ENCODE results near the gene ESYT1.
"Not testable (repeated sequence)": the region's sequence is repeated elsewhere in the genome, so short reads cannot be mapped to it uniquely, and the experiment has no call there.

Gene ESYT1

DNA sequence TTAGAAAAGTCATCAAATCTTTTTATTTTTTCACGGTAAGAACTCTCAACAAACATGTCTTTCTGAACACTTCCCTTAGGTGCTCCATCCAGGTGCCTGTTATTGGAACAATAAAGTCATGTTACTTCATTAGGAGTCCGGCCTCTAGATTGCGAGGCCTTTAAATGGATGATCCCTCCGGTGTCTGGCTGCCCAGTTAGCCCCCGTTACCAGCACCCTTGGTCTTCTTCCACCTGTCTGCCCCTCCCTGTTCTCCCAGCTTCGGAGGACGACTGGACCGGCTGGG is 24.3 kb upstream of the ESYT1 start:
- DNase-seq, result peak in 1 of 3 experiments; percentile 60

DNA sequence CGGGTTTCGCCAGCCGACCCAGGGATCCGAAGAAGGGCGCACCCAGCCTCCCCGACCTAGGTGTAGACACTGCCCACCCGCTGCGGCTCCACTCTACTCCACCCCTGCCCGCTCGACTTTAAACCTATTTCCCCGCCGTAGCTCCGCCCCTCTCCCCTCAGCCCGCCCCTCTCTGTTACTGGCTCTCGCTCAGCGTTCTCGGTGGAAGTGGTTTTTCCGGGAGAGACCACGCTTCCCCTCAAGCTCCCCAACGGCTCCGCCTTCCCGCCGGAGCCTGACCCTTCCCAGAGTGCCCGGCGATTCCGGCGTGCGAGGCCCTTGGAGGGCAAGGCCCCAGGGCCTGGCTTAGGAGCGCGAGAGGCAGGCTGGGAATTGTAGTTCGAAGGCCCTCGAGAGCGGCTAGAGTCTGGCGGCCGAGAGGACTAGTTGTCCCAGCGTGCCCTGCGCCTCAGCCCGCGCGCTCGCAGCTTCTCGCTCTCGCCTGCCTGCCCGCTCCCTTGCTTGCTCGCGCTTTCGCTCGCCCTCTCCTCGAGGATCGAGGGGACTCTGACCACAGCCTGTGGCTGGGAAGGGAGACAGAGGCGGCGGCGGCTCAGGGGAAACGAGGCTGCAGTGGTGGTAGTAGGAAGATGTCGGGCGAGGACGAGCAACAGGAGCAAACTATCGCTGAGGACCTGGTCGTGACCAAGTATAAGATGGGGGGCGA is 23.8 kb upstream of the ESYT1 start, which contains the start of gene PA2G4:
PA2G4 (plus strand) TSS at position 451 of the 706 bp plus-strand sequence; CDS start at position 630, 179 bp downstream.
- peak; percentile 99 to 100 (median 100) for DNase-seq

DNA sequence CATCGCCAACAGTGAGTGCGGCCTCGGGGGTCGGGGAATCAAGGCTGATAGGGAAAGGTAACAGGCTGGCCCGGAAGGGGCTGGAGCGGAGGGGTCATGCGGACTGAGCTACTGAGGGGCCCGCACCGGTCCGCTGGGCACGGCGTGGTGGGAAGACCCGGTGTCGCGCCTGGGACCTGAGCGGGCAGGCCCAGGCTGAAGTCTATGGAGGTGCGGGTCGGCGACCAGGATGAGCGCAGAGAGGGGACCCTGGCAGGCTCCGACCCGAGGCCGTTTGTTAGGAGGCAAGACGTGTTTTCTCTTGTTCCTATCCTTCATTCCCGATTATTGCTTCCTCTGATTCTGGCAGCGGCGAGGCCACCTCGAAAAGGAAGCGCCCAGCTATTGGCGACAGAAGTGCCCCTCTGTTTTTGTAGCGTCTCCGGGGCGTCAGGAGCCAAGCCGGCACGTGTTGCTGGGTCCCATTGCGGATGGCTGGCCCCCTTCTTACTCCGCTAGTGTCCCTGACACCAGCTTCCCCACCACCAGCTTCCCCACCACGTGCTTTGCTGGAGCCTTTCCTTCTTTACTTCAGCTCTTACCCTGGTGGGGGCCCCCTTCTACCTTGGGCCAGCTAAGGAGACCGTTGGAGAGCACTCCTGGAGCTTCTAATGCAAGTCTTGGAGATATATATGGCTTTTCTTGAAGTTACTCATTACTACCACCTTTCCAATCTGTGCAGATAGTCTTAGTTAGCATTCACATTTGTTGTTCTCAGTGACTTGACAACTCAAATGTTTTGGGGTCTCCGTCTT is 23.1 kb upstream of the ESYT1 start:
- DNase-seq, result no peak

DNA sequence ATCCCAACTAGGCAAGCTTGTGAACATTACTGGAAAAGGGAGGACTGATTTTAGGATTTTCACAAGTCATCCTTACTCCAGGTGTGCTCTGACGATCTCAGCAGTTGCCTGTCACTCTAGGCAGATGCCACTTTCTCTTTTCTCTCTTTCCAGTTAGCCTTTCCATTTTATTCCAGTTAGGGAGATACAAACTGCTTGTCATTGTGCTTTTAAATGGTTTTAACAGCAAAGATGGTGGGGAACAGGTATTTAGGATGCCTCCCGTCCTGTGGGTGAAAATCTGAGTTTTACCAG is 22.5 kb upstream of the ESYT1 start:
- DNase-seq, result no peak

DNA sequence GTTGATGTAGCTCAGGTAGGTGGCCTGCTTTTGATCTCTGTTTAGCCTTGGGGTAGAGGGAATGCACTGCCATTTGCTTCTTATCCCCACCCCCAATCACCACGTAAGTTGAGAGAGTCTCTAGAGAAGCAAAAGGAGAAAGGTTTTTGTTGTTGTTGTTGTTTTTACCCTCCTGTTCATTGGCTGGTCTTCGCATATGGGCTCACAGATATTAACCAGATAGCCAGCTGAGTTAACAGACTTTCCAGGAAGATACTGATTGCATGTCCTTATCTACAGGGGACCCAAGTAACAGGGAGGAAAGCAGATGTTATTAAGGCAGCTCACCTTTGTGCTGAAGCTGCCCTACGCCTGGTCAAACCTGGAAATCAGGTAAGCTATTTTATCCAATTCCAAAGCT is 20.8 kb upstream of the ESYT1 start:
- DNase-seq, result no peak

DNA sequence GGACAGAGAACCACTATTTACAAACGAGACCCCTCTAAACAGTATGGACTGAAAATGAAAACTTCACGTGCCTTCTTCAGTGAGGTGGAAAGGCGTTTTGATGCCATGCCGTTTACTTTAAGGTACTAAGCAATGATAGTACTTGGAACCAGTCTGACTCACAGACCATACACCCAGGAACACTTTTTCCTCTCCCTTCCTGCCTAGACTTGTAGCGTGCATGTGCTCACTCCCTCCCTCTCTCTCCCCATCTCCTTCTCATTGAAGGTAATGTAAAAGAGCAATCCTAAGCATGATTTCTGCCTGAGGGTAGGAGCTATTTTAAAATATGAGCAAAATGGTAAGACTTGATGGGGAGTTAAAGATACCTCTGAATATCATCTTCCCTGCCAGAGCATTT is 17.5 kb upstream of the ESYT1 start:
- no peak for DNase-seq

DNA sequence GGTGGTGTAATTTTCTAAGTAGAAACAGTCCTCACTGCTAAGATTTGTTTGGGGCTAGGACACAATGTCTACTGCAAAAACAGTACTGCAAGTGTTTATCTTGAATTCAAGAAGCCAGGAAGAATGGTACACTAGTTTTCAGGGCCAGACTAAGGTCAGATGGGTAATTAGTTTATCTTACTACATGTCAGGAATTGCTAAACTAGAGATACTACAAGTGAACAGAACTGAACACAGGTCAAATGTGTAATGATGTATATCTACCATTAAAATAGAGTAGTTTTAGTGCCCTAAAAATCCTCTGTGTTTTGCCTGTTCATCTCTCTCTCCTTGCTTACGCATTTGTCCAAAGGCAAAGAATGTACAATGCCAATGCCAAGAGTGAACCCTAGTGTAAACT is 14.0 kb upstream of the ESYT1 start:
- DNase-seq, result no peak

DNA sequence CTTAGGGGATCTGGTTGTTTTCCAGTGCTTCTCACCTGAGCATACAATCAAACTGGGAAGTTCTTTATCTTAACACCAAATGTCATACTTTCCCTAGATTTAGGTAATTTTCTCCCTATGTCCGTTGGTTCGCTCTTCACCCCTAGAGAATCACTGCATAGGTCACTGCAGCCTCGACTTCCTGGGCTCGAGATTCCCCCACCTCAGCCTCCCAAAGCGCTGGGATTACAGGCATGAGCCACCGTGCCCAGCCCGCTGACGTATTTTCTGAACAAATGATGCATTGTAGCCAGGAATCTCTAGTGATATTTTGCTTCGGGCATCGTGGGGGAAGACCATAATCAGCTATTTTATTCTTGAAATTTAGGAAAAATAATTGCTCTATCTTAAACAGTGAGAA is 12.7 kb upstream of the ESYT1 start:
- DNase-seq, result no peak

DNA sequence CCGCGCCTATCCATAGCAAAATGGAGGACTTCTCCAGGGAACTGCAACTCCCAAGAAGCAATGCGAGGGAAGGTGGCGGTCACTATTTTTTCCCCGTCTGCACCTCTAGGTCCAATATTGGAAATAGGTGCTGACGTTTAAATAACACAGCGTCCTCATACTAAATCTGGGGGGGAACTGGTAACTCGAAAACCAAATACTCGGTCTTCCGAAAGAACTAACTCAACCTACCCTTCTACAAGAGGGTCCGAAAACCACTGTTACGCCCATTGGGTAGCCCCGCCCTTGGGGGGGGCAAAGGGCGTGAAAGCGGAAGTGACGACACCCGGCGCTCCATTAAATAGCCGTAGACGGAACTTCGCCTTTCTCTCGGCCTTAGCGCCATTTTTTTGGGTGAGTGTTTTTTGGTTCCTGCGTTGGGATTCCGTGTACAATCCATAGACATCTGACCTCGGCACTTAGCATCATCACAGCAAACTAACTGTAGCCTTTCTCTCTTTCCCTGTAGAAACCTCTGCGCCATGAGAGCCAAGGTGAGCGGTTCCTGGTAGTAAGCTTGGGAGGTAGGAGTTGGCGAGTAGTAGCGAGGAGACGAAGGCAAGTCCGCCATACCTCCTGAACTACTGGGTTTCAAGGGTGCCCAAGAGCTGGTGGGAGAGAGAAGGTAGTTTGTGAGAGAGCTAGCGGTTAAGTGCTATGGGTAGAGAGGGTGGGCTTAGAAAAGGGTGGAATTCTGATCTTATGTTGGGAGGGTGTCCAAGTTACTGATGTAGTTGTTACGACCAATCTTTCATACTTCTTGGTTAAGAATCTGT is 11.6 kb upstream of the ESYT1 start, which contains the start of gene RPL41:
RPL41 (plus strand) TSS at position 367 of the 815 bp plus-strand sequence.
- peak; percentile 98 to 99 (median 99) for DNase-seq

DNA sequence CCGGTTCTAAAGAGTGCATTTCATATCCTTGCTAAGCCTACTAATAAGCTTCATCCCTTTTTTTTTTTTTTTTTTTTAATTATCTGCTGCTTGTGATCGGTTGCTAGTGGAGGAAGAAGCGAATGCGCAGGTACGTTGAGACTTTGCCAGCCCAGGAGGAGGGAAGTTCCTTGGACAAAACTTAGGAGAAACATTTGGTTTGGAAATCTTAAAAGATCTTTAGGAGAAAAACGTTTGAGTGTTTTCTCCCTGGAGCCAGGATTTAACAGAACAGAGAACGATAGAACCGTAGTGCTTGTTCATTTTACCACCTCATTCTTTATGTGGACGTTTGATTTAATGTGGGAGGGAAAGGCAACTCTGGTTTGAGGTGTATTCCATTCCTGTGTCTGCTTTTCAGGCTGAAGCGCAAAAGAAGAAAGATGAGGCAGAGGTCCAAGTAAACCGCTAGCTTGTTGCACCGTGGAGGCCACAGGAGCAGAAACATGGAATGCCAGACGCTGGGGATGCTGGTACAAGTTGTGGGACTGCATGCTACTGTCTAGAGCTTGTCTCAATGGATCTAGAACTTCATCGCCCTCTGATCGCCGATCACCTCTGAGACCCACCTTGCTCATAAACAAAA is 10.9 kb upstream of the ESYT1 start:
- DNase-seq, result not testable (repeated sequence)

DNA sequence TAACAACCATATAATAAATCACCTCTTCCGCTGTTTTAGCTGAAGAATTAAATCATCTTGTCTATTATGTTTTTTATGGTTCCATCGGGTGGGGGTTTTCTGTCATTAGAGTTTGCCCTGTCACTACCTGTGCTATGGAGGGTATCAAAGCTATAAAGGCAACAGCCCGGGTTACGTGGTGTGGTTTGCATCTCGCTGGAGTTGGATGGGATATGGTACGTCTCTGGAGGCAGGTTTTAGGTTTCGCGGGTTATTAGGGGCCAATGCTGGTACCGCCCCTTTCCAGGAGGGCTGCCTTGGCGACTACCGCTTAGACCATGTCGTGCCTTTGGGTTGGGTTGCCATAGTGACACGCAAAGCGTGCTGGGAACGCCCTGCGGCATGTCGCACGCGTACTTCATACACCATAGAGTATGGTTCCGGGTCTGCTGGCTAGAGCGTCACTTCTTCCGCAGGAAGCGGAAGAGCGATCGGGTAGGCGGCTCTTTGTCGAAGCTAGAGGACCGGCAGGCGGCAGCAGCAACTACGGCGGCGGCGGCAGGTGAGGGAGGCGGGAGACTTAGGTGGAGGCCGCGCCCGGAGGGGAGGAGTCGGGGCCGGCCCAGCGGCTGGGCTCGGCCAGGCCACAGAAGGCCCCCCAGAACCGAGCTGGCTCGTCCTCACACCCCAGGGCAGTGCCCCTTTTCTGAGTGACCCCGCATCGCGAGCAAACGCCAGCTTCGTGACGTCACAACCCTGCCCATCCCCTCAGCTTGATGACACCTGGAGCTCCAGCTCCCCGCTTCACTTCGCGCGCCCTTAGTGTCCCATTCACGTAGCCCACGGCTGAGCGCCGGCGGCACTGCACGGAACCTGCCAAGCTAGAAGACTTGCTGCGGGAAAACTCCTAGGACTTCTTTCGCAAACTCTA is 10.0 kb upstream of the ESYT1 start, which contains the start of gene ZC3H10:
ZC3H10 (plus strand) TSS at position 489 of the 910 bp plus-strand sequence. CDS start 2,297 bp downstream, outside the sequence.
- DNase-seq, result peak; percentile 99 to 100 (median 99)

DNA sequence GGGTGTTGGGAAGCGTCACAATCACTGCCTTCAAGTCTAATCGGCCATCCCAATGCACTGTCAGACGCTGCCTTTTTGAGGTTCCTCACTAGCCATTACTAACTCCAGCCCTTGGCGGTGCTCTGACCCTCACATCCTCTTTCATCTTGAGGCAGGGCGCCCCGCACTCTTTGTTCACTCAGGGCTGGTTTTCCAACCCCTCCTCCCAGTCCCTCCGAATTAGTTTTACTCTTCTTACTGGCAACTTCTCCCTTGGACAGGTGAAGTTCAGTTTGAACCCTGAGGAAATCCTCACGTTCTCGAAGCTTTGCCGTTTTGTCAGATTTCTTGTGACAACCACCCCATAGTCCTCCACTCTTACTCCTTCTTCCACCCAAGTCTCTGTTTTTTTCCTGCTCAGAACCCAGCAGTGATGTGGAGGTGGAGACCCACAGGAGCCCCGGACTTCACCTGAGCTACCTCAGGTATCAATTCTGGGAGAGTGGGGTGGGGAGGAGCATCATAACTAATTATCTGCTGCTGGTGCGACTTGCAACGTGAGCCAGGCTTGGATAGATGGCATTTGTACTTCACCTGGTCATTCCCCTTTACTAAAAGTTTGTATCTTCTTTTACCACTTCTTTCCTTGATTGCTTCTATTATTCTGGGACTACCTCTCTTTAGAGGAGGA is 9.2 kb upstream of the ESYT1 start:
- DNase-seq, result no peak

DNA sequence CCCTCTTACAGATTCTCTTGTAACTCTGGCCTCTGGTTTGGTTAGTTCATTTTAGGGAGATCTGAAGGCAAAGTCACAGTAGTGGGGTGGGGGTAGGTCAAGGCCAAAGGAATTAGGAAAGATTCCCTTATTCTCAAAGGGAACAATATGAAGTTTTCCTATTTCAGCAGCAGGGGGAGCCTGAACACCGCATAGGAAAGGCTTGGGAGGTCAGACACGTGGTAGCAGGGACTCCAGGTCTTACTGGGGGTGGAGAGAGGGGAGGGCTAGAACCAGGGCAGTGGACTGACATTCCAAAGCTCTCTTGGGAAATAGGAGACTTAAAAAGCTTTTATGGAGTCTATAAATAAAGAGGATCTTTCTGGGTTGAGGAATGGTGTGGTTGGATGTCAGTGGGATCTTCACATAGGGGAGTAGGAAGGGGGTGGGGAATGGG is 8.7 kb upstream of the ESYT1 start:
- DNase-seq, result peak; percentile 62 to 88 (median 78)

DNA sequence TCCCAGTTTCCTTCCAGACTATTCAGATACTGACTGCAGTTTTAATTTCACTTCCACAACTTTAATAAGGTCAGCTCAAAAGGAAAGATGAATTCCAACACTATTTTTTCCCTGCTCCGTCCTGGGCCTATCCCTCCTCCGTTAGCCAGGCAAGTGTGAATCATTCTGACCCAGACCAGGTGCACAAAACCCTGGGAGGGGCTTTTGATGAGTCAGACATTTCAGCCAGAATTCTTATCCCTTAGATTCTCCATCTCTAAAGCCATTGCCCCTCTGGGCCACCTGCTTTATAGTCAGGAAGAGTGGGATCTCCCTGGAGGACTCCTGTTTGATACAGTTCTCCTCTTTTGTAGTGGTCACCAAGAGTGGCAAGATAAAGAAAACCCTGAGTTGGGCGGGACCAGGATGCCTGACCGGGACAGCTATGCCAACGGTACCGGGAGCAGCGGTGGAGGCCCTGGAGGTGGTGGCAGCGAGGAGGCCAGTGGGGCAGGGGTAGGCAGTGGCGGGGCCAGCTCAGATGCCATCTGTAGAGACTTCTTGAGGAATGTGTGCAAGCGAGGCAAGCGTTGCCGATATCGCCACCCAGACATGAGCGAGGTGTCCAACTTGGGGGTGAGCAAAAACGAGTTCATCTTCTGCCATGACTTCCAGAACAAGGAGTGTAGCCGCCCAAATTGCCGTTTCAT is 7.8 kb upstream of the ESYT1 start:
- no peak for DNase-seq

DNA sequence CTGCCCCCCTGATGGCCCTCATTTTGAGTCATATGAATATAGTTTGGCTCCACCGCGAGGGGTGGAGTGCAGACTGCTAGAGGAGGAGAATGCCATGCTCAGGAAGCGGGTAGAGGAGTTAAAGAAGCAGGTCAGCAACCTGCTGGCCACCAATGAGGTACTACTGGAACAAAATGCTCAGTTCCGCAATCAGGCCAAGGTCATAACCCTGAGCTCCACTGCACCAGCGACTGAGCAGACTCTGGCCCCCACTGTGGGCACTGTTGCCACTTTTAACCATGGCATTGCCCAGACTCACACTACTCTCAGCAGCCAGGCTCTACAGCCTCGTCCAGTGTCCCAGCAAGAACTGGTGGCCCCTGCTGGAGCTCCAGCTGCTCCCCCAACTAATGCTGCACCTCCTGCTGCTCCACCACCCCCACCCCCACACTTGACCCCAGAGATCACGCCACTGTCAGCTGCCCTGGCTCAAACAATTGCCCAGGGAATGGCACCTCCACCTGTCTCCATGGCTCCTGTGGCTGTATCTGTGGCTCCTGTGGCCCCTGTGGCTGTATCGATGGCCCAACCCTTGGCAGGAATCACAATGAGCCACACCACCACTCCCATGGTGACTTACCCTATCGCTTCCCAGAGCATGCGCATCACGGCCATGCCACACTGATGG is 6.7 kb upstream of the ESYT1 start:
- no peak for DNase-seq

DNA sequence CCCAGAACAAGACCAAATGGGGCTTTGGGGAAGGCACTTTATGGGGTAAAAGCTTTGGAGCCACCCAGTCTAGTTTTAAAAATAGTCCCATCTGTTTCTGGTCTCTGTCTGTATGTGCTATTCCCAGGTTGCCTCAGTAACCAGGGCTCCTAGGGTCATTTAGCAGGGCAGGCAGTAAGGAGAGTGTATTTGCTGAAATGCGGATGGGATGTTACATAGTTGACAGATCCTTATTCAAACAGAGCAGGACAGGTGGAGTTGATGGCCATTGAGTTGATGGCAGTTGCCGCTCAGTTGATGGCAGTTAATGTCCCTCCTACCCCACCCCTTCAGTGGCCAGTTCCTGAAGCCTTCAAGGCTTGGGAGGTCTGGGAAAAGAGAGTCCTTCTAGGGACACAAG is 5.4 kb upstream of the ESYT1 start:
- peak in 1 of 3 experiments; percentile 46 for DNase-seq

DNA sequence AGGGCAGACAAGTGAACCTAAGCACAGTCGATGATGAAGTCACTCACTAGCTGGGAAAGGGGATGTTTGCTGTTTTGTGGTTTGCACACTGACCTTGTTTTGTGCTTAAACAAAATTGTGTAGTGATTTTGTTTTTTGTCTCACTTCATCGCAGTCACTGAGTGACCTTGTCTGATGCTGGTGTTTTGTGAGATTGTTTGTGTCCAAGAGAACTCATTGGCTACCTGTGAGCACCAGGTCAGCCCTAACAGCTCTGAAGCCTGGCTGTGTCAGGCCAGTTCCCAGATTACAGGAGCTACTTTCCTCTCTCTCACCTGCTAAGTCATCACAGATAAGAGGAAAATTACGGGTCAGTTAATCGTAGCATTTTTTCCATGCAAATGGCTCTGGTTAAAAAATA is 3.9 kb upstream of the ESYT1 start:
- DNase-seq, result no peak

DNA sequence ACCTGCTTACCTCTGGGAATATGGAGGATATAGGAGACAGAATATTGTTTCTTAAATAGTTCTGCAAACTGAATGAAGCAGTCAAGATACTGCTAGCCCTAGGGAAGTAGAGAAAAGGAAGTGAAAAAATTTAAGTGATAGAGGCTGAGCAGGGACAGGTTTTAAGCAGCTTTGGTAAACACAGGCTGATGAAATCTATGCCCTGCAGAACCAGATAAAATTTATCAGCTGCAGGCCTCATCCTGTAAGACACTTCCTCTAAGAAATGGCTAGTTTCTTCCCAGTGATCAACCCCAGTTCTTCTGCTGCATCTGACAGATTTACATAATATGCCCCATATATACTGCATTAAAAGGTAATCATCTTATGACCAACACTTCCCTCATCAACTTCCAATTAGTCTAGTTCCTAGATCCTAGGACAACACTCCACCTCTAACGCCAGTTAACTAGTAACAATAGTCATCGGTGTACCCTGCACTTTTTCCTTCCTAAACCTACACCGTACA is 1.3 kb upstream of the ESYT1 start:
- DNase-seq, result peak in 1 of 3 experiments; percentile 54

DNA sequence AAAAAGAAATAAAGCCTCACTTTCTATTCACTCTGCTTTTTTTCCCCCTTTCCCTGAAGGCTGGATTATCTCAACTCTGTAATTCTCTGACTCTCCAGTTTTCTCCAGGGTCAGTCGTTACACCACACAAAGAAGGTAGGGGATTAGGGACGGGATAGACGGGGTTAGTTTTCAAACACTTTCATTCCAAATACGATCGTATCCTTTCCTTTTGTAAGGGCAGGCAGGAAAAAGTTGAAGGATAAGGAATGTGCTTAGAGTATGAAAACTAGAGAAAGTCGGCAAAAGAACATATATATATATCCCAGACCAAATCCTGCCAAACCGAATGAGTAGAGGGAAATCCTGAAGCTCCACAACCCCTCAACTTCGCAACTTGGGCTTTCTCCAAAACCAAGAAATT is 581 bp upstream of the ESYT1 start:
- no peak for DNase-seq

DNA sequence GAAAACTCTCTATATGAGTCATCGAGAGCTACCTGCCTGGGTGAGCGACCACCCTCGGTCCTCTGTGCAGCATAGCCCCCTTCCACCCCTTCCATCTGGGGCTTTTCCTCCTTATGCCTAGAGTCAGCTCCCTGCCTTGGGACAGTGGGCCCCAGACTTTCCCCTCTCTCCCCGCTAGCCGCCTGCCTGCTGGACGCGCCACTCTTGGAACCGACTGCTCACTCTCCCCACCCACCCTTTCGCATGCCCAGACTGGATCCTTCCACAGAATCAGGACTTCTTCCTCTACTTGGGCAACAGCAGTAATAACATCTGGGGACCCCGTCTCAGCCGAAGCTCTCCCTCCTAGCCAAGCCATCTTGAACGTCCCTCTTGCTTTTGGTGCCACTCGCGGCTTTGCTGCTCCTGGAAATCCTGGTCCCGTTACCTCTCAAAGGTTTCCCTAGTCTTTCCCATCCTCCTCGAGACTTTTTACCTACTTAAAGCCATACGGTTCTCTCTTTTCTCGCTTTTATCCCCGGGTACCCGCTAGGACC is 671 bp downstream of the ESYT1 start:
- peak in 2 of 3 experiments; percentile 67 to 69 for DNase-seq
